ENCODE results near the gene RFT1.
A peak's percentile ranks its signal among the peaks of the same experiment; 100 is the strongest.

RFT1 gene

GRCh38 chr3:53075743-53076140 is 54.5 kb downstream of the RFT1 start:
- Histone ChIP-seq H3K9me3 (no peaks in the 10 kb centered on the region), H3K27ac (no peak overlapping the region), H3K36me3 (no peaks in the 10 kb centered on the region), H3K27me3 (no peaks in the 10 kb centered on the region), H3K4me1 (ENCODE audit: control insufficient read depth in 1 of 2, insufficient read depth in 1 of 2, low read depth in 1 of 2, low read length in 1 of 2) (peaks cover 14 to 16% of the 10 kb centered on the region in 2 experiments), H3K4me3 (ENCODE audit: low read depth in 1 of 2, low read length in 1 of 2) (no peak overlapping the region)
- TF ChIP-seq, protein P1, sequence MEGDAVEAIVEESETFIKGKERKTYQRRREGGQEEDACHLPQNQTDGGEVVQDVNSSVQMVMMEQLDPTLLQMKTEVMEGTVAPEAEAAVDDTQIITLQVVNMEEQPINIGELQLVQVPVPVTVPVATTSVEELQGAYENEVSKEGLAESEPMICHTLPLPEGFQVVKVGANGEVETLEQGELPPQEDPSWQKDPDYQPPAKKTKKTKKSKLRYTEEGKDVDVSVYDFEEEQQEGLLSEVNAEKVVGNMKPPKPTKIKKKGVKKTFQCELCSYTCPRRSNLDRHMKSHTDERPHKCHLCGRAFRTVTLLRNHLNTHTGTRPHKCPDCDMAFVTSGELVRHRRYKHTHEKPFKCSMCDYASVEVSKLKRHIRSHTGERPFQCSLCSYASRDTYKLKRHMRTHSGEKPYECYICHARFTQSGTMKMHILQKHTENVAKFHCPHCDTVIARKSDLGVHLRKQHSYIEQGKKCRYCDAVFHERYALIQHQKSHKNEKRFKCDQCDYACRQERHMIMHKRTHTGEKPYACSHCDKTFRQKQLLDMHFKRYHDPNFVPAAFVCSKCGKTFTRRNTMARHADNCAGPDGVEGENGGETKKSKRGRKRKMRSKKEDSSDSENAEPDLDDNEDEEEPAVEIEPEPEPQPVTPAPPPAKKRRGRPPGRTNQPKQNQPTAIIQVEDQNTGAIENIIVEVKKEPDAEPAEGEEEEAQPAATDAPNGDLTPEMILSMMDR (IDR thresholded peaks at IDR 0.05), result no peak

DNA sequence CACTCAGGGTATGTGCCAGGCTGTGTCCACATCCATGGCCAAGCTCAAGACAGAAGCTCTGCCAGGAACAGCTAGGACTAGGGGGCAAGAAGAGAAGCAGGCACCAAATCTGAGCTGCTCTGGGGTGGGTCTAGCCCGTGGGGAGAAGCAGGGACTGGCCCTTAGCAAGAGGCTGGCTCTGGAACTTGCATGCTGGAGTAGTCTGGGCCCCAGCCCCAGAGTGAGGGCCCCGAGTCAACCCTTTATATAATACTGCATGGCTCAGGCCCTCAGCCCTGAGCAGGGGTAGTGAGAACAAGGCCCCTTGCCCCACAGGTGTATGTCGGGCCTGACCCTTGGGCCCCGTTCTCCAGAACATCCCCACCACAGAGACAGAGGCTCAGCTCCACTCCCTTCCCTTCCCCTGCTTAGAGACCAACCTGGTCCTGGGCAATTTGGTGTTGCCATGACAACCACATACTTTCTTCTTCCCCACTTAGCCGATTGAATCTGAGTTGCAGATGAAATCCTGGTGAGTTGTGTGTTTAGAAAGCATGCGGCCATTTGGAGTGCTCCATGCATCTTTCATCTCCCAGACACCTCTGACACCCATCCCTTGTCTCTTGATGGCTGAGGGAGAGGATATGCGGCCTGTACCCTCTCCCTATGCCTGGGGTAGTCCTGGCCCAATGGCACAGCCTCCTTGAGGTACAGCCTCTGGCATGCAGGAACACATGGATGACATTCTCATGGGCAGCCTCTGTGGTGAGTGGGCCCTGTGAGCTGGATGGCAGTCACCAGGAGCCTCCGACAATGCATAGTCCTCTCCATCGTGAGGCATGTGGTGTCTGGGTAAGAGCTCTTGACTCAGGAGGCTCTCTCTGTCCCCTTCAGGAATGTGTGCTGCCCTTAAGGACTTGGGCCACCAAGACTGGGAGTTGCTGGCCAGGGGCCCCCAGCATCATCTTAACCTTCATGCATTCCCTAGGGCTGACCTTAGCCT is 55.2 kb downstream of the RFT1 start:
- no peaks in the 10 kb centered on the region for H3K9me3 ChIP-seq
- no peak overlapping the region for H3K27ac ChIP-seq
- no peak overlapping the region for H3K4me3 ChIP-seq (ENCODE audit: low read depth in 1 of 2, low read length in 1 of 2)
- H3K27me3 ChIP-seq, result no peaks in the 10 kb centered on the region
- H3K36me3 ChIP-seq, result no peaks in the 10 kb centered on the region
- H3K4me1 ChIP-seq (ENCODE audit: control insufficient read depth in 1 of 2, insufficient read depth in 1 of 2, low read depth in 1 of 2, low read length in 1 of 2), result peaks cover 14 to 16% of the 10 kb centered on the region in 2 experiments
- TF ChIP-seq, protein P1 (IDR thresholded peaks at IDR 0.05), result no peak

DNA sequence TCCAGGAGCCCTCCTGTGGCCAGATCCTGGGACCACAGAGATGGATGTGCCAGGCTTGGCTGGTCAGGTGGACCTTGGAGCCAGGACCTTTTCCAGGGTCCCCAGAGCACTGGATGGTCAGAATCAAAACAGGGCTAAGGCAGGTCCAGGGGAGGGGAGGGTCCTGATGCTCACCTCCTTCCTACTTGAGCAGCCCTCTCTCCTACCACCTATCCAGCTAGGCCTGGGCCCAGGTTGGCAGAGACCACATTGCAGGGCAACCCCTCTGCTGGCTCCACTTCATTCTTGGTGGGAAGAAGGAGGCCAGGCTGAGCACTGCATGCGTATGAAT is 55.9 kb downstream of the RFT1 start:
- Histone ChIP-seq H3K36me3 (no peaks in the 10 kb centered on the region), H3K27me3 (no peaks in the 10 kb centered on the region), H3K4me1 (ENCODE audit: control insufficient read depth in 1 of 2, insufficient read depth in 1 of 2, low read depth in 1 of 2, low read length in 1 of 2) (peaks cover 14 to 16% of the 10 kb centered on the region in 2 experiments), H3K27ac (no peak overlapping the region), H3K4me3 (ENCODE audit: low read depth in 1 of 2, low read length in 1 of 2) (no peak overlapping the region), H3K9me3 (no peaks in the 10 kb centered on the region)
- TF ChIP-seq, protein P1 (IDR thresholded peaks at IDR 0.05), result no peak

DNA sequence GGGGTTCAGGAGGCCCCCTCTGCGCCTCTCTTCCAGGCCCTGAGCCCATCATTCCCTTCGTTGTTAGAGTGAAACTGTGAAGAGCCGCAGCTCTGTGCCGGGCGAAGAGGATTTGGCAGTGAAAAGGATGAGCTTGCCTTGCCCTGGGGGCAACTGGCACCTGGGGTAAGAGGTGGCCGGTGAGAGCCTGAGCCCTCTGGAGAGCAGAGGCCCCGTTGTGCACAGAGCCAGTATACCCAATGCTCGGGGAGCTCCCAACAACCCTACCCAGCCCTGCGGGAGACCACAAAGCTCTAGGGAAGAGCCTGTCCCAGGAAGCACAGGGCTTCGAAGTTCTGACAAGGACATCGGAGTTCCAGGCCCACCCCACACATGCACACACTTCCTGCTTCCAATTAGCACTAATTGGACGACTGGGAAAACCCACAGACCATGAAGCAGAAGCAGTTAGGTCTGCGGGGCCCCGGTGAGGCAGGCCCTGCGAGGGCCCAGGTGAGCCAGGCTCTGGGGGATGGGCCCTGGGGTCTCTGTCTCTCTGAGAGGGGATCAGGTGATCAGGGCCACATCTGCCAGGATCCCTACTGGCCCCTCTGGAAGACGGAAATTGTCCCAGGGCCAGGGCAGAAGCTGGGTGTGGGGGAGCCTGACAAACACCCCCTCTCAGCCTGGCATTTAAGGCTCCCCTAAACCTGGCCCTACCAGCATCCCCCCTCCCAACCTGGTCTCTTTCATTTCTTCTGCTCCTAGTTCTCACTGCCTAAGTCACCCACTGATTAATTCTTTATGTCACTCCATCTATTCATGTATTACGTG is 56.5 kb downstream of the RFT1 start:
- peak overlapping the region; percentile 79 to 87 for H3K4me3 ChIP-seq (ENCODE audit: low read depth in 1 of 2, low read length in 1 of 2)
- peaks cover 14 to 16% of the 10 kb centered on the region in 2 experiments for H3K4me1 ChIP-seq (ENCODE audit: control insufficient read depth in 1 of 2, insufficient read depth in 1 of 2, low read depth in 1 of 2, low read length in 1 of 2)
- H3K27ac ChIP-seq, result peak overlapping the region; percentile 53
- no peaks in the 10 kb centered on the region for H3K27me3 ChIP-seq
- TF ChIP-seq, protein P1 (IDR thresholded peaks at IDR 0.05), result no peak
- no peaks in the 10 kb centered on the region for H3K9me3 ChIP-seq
- no peaks in the 10 kb centered on the region for H3K36me3 ChIP-seq

DNA sequence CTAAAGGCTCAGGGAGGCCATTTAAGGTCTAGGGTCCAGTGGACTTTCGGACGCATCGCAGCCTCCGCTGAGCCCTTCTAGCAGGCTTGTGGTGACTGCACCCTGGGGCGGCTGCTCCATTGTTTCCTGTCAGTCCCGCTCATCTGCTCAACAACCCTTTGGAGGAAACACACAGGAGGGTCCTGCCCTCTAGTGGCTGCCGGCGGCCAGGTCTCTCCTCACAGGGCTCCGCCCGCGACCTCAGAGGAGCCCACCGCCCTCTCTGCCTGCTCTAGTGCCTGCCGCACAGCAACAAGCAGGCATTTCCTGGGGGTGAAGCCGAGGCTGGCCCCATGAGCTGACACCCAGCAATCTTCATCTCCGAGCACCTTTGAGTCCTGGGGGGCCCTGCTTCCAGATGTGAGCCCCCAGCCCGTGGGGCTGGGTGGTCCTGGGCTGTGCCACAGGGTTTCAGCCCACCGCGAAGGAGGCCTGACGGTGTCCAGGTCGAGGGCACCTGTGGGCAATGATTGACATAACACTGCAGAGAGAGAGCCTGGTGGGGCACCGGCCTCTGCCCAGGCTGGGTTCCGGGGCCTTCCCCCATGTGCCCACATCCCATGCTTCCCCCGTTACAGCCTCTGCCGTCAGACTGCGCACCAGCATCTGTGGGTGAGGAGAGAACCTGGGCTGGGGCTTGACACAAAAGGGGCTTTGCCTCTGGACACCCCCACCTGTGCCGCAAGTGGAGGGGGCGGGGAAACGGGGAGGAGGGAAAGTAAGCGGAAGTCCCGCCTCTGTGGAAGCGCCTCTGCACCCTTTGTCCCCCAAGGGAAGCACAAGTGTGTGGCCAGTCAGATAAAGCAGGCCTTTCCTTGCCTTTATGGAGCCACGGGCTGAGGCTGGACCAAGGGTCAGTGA is 57.3 kb downstream of the RFT1 start:
- H3K36me3 ChIP-seq, result no peaks in the 10 kb centered on the region
- TF ChIP-seq, protein P1 (IDR thresholded peaks at IDR 0.05), result peak; percentile 86
- peak overlapping the region; percentile 79 to 87 for H3K4me3 ChIP-seq (ENCODE audit: low read depth in 1 of 2, low read length in 1 of 2)
- H3K27me3 ChIP-seq, result no peaks in the 10 kb centered on the region
- H3K27ac ChIP-seq, result peak overlapping the region; percentile 53
- no peaks in the 10 kb centered on the region for H3K9me3 ChIP-seq
- H3K4me1 ChIP-seq (ENCODE audit: control insufficient read depth in 1 of 2, insufficient read depth in 1 of 2, low read depth in 1 of 2, low read length in 1 of 2), result peaks cover 14 to 16% of the 10 kb centered on the region in 2 experiments
